Keratinocyte (primary cell): Measurements from ENCODE around the gene OS9.

ENCODE experiments used
- EZH2 ChIP-seq: IDR thresholded peaks from one replicate; pipeline ENCODE4 v1.6.1; 2012; ENCODE audit warnings: inconsistent platforms, mild to moderate bottlenecking, low read length, moderate library complexity
- TF ChIP-seq, protein P1 (sequence below), 3 experiments: IDR thresholded peaks in 1 of 3; conservative IDR thresholded peaks in 1 of 3; optimal IDR thresholded peaks in 1 of 3; 2 replicates in 2 of 3; 3 replicates in 1 of 3; pipeline versions ENCODE3 to v1.5.1; 2011; ENCODE audit warnings: low read length in 3 of 3, mild to moderate bottlenecking in 3 of 3, moderate library complexity in 2 of 3, control low read depth in 1 of 3, inconsistent platforms in 1 of 3; ENCODE audit not compliant: insufficient read depth in 2 of 3; ENCODE audit errors: extremely low read depth in 1 of 3

DNA sequence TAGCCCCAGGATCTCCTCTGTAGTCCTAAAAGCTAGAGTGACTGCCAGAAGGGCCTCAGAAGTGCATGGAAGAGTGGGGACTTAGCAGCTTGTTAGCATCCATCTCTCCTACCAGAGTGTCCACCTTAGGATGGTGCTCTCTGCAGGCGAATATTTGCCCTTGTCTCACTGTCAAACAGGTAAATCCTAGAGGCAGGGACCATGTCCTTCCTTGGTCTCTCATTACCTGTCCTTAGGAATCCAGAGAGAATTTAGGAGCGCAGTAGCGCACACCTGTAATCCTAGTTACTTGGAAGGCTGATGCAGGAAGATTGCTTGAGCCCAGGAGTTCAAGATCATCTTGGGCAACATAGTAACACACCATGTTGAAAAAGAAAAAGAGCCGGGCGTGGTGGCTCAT is 23.2 kb downstream of the OS9 start:
- TF ChIP-seq, protein P1, sequence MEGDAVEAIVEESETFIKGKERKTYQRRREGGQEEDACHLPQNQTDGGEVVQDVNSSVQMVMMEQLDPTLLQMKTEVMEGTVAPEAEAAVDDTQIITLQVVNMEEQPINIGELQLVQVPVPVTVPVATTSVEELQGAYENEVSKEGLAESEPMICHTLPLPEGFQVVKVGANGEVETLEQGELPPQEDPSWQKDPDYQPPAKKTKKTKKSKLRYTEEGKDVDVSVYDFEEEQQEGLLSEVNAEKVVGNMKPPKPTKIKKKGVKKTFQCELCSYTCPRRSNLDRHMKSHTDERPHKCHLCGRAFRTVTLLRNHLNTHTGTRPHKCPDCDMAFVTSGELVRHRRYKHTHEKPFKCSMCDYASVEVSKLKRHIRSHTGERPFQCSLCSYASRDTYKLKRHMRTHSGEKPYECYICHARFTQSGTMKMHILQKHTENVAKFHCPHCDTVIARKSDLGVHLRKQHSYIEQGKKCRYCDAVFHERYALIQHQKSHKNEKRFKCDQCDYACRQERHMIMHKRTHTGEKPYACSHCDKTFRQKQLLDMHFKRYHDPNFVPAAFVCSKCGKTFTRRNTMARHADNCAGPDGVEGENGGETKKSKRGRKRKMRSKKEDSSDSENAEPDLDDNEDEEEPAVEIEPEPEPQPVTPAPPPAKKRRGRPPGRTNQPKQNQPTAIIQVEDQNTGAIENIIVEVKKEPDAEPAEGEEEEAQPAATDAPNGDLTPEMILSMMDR (optimal IDR thresholded peaks at IDR 0.05 in 1 of 3, IDR thresholded peaks at IDR 0.05 in 1 of 3, conservative IDR thresholded peaks at IDR 0.05 in 1 of 3; ENCODE audit: extremely low read depth in 1 of 3, insufficient read depth in 2 of 3, low read length in 3 of 3) = no peak
- TF ChIP-seq EZH2 = no peak
